GM12801 (cell line): ENCODE results near the gene CDH11.

Experiments
- TF ChIP-seq, protein P1 (sequence below): IDR thresholded peaks from one replicate; pipeline ENCODE4 v1.5.1; 2011; ENCODE audit warnings: control low read depth; ENCODE audit not compliant: insufficient read length; ENCODE audit errors: extremely low read depth

CDH11 gene

DNA sequence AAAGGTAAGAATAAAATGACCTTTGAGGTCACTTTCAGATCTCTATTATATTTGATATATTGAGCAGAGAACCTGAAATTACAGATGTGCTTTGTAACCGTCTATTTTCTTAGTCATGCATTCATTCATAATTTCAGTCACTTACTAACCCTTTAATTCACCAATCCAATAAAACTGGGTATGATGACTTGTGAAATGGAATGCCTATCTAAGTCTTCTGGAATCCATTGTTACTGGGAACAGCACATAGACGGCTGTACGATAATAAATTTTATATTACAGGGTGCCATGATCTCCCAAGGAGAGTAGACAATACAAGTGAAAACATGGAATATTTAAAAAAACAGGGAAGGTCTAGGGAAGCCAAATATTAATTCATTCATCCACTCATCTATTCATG, 22.9 kb downstream of the CDH11 start:
- TF ChIP-seq, protein P1, sequence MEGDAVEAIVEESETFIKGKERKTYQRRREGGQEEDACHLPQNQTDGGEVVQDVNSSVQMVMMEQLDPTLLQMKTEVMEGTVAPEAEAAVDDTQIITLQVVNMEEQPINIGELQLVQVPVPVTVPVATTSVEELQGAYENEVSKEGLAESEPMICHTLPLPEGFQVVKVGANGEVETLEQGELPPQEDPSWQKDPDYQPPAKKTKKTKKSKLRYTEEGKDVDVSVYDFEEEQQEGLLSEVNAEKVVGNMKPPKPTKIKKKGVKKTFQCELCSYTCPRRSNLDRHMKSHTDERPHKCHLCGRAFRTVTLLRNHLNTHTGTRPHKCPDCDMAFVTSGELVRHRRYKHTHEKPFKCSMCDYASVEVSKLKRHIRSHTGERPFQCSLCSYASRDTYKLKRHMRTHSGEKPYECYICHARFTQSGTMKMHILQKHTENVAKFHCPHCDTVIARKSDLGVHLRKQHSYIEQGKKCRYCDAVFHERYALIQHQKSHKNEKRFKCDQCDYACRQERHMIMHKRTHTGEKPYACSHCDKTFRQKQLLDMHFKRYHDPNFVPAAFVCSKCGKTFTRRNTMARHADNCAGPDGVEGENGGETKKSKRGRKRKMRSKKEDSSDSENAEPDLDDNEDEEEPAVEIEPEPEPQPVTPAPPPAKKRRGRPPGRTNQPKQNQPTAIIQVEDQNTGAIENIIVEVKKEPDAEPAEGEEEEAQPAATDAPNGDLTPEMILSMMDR: no peak

DNA sequence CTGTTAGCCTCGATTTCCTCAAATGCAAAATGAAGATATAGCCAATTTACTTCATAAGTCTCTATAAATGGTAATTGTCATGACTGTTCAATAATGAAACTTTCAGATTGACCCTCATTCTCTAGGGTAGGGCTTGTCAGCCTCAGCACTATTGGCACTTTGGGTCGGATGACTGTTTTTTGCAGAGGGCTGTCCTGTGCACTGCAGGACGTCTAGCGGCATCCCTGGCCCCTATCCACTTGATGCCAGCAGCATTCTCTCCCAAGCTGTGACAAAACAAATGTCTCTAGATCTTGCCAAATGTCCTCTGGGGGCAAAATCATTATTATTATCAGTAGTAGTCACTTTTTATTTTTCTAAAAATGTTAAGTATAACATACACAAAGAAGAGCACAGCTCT, 24.6 kb downstream of the CDH11 start:
- TF ChIP-seq, protein P1: no peak

DNA sequence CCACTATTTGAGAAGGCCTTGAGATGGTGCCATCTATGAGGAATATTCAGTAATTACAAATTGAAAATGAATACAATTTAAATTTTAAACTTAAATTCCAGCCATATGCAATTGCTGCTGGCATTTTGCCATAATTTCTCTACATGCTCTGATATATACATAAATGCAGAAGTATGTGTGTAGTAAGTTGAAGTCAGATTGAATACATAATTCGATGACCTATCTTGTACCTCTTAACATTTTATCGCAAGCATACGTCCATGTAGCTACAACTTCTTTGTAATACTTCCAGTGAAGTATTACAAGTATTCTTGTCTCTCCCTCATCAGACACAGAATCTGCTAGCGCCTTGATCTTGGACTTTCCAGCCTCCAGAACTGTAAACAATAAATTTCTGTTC, 26.0 kb downstream of the CDH11 start:
- TF ChIP-seq, protein P1: no peak

DNA sequence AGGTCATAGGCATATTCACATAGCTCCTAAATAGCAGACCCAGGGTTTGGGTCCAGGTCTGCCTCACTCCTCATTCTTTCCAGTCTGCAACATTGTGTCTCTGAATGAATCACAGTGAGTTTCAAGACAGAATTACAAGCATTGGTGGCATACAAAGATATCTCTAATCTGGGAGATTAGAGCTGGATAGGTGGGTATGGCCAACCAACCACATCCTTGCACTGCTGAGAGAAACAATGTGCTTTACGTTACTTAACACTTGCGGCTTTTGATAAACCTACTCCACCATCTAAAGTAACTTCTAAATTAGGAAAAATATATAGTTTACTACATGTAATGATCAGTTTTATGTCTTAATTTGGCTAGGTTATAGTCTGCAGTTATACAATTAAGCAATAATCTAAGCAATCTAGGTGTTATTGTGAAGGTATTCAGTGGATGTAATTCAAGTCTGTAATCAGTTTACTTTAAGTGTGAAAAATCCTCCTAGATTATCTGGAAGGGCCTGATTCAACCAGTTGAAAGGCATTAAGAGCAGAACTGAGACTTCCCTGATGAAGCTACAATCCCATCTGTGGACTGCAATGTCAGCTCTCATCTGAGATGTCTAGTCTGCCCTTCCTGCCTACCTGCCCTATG, 26.7 kb downstream of the CDH11 start:
- TF ChIP-seq, protein P1: no peak

DNA sequence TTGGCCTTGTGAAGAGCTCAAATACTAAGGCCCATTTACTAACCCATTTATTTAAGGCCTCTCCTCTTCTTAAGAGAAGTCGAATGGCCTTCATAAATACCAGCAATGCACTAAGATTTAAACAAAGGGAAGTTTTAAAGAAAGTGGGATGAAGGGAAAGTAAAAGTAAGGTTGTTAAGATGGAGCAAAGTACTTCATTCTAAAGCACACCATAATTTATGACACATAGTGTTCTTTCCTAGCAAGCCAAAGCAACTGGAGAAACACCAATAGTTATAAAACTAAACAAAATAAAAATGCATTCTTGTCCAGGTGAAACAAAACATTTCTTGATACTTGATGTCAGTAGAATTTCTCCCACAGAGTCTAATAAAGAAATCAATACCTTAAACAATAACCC, 27.9 kb downstream of the CDH11 start:
- TF ChIP-seq, protein P1: no peak

DNA sequence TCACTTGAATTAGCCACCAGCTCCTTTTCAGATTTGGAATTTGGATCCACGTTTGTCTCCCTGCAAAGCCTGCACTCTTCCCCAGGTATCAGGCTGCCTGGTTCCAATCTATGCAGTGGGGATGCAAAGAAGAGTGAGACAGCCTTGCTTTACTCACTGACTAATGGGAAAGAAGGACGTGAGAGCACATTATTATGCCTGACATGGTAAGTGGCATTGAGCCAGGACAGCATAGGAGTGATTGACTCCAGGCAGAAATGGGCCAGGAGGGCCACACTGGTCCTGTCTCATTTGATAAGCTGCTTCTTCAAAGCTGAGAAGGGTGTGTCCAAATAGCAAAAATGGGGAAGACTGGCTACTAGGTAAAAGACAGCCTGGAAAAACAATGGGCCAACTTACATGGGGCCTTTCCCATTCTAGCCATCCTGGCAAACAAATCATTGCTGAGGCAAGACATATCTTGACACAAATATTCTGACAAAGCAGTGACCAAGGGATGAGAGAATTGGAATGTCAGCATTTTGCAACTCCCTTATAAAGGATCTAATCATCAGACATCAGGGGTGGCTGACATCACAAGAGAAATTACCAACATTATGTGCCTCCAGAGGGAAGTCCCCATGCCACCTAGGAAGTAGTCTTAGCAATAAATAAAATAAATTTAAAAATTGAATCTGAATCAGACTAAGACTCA, 38.6 kb downstream of the CDH11 start:
- TF ChIP-seq, protein P1: no peak

DNA sequence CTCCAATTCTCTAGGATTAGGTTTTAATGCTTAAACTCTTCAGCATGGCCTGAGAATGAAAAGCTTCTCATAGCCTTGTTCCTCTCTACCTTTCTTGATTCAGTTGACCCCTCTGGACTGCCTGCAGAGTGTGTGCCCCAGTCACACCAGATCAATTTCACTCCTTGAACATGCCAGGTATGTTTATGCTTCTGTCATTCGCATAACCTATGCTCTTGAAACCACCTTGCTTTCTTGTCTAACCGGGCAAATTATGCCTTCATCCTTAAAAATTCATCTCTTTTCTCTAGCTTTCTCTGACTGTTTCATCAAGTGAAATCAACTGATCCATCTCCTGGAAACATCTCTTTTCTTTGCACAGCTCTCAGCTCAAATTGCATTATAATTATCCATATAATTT, 42.3 kb downstream of the CDH11 start:
- TF ChIP-seq, protein P1: no peak
